GM19238 (cell line): Measurements from ENCODE around the gene CLCN3.
"Not testable (repeated sequence)": the region's sequence is repeated elsewhere in the genome, so short reads cannot be mapped to it uniquely, and the experiment has no call there.

Experiments
- DNase-seq: peaks from one replicate; pipeline ENCODE4 v3.0.0; 2011; ENCODE audit warnings: low spot score; ENCODE audit not compliant: insufficient read length

Gene CLCN3

DNA sequence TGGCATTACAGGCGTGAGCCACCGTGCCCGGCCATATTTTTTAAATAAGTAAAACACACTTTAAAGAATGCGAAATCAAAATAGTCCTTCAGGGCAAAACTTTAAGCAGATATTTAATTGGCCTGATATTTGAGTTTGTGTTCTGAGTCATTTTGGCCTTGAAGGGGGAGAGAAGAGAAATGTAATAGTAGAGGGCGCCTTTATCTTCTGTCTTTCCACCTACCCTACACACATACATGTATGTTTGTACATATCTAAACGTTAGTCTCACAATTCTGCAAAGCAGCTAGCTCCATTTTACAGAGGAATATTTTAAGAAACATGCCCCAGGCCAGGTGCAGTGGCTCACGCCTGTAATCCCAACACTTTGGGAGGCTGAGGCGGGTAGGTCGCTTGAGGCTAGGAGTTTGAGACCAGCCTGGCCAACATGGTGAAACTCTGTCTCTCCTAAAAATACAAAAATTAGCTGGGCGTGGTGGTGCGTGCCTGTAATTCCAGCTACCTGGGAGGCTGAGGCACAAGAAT lies 151.2 kb downstream of the CLCN3 start:
- not testable (repeated sequence) for DNase-seq
